Measurements from ENCODE around the gene DSTYK.

DNA sequence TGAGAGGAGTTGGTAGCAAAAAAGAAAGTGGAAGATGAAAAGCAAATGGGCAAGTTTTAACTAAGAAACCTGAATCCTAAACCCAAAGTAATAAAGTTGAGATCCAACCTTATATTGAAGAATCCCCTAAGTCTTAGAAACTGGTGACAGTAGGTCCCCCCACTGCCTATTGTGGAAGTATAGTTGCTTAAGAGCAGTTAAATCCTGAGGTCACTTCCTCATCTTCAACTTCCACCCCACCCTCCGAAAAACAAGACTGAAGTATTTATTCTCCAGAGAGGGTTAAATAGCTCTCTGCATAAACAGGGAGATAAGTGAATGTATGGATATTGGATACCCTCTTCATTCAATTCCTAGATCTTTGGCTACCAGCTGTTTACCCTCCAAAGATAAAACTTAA is 3.3 kb upstream of the DSTYK start:
- TF ChIP-seq, protein P1, sequence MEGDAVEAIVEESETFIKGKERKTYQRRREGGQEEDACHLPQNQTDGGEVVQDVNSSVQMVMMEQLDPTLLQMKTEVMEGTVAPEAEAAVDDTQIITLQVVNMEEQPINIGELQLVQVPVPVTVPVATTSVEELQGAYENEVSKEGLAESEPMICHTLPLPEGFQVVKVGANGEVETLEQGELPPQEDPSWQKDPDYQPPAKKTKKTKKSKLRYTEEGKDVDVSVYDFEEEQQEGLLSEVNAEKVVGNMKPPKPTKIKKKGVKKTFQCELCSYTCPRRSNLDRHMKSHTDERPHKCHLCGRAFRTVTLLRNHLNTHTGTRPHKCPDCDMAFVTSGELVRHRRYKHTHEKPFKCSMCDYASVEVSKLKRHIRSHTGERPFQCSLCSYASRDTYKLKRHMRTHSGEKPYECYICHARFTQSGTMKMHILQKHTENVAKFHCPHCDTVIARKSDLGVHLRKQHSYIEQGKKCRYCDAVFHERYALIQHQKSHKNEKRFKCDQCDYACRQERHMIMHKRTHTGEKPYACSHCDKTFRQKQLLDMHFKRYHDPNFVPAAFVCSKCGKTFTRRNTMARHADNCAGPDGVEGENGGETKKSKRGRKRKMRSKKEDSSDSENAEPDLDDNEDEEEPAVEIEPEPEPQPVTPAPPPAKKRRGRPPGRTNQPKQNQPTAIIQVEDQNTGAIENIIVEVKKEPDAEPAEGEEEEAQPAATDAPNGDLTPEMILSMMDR (IDR thresholded peaks at IDR 0.05), result no peak
- TF ChIP-seq TCF7L2 (IDR thresholded peaks at IDR 0.05; ENCODE audit: low read depth, low read length) (no peak), POLR2AphosphoS5 (IDR thresholded peaks at IDR 0.05; ENCODE audit: low read depth, low read length) (no peak)
